ENCODE measurements around the gene ATF2. TPM values are rescaled to one million over a fixed set of nuclear protein-coding genes. Genes with fewer than 3 reads are reported as not detected.
A peak's percentile ranks its signal among the peaks of the same experiment; 100 is the strongest.
"Not testable (repeated sequence)": the region's sequence is repeated elsewhere in the genome, so short reads cannot be mapped to it uniquely, and the experiment has no call there.

Gene ATF2
- polyA plus RNA-seq, 3 donors, result 63.9 to 66.9 (median 66.3) TPM

- peak; percentile 20 to 46 (median 29) for DNase-seq (ENCODE audit: low read depth in 3 of 3, low spot score in 2 of 3)
Measured at GRCh38 chr2:175167076-175167791, 769 bp downstream of the ATF2 start.

GRCh38 chr2:175166216-175166824 lies 1.7 kb downstream of the ATF2 start:
- no peak for DNase-seq (ENCODE audit: low read depth in 3 of 3, low spot score in 2 of 3)

GRCh38 chr2:175164235-175164634 lies 3.8 kb downstream of the ATF2 start:
- no peak for DNase-seq (ENCODE audit: low read depth in 3 of 3, low spot score in 2 of 3)

GRCh38 chr2:175158894-175159293 lies 9.1 kb downstream of the ATF2 start:
- no peak for DNase-seq (ENCODE audit: low read depth in 3 of 3, low spot score in 2 of 3)

- no peak for DNase-seq (ENCODE audit: low read depth in 3 of 3, low spot score in 2 of 3)
Measured at GRCh38 chr2:175156534-175156933, 11.5 kb downstream of the ATF2 start.

GRCh38 chr2:175154661-175155082 lies 13.3 kb downstream of the ATF2 start:
- DNase-seq (ENCODE audit: low read depth in 3 of 3, low spot score in 2 of 3), result no peak

- DNase-seq (ENCODE audit: low read depth in 3 of 3, low spot score in 2 of 3), result no peak
Measured at GRCh38 chr2:175152242-175152641, 15.8 kb downstream of the ATF2 start.

GRCh38 chr2:175151791-175152190 lies 16.2 kb downstream of the ATF2 start:
- DNase-seq (ENCODE audit: low read depth in 3 of 3, low spot score in 2 of 3), result no peak

GRCh38 chr2:175147186-175147585 lies 20.8 kb downstream of the ATF2 start:
- DNase-seq (ENCODE audit: low read depth in 3 of 3, low spot score in 2 of 3), result no peak

- DNase-seq (ENCODE audit: low read depth in 3 of 3, low spot score in 2 of 3), result no peak
Measured at GRCh38 chr2:175143678-175144077, 24.3 kb downstream of the ATF2 start.

GRCh38 chr2:175143191-175143590 lies 24.8 kb downstream of the ATF2 start:
- no peak for DNase-seq (ENCODE audit: low read depth in 3 of 3, low spot score in 2 of 3)

GRCh38 chr2:175140332-175140731 lies 27.7 kb downstream of the ATF2 start:
- DNase-seq (ENCODE audit: low read depth in 3 of 3, low spot score in 2 of 3), result no peak

- DNase-seq (ENCODE audit: low read depth in 3 of 3, low spot score in 2 of 3), result no peak
Measured at GRCh38 chr2:175137793-175138192, 30.2 kb downstream of the ATF2 start.

GRCh38 chr2:175136334-175137215 lies 31.4 kb downstream of the ATF2 start:
- no peak for DNase-seq (ENCODE audit: low read depth in 3 of 3, low spot score in 2 of 3)

GRCh38 chr2:175135862-175136261 lies 32.1 kb downstream of the ATF2 start:
- no peak for DNase-seq (ENCODE audit: low read depth in 3 of 3, low spot score in 2 of 3)

- no peak for DNase-seq (ENCODE audit: low read depth in 3 of 3, low spot score in 2 of 3)
Measured at GRCh38 chr2:175135177-175135576, 32.8 kb downstream of the ATF2 start.

GRCh38 chr2:175131252-175131651 lies 36.8 kb downstream of the ATF2 start:
- DNase-seq (ENCODE audit: low read depth in 3 of 3, low spot score in 2 of 3), result no peak

GRCh38 chr2:175126661-175127060 lies 41.3 kb downstream of the ATF2 start:
- no peak for DNase-seq (ENCODE audit: low read depth in 3 of 3, low spot score in 2 of 3)

GRCh38 chr2:175123254-175123653 lies 44.7 kb downstream of the ATF2 start:
- DNase-seq (ENCODE audit: low read depth in 3 of 3, low spot score in 2 of 3), result no peak

- peak; percentile 12 to 30 (median 15) for DNase-seq (ENCODE audit: low read depth in 3 of 3, low spot score in 2 of 3)
Measured at GRCh38 chr2:175111200-175111657, 56.8 kb downstream of the ATF2 start.

- DNase-seq (ENCODE audit: low read depth in 3 of 3, low spot score in 2 of 3), result not testable (repeated sequence)
Measured at GRCh38 chr2:175108091-175108490, 59.9 kb downstream of the ATF2 start.

Measured in right renal cortex interstitium (tissue), 3 donors.